ENCODE results near the gene IL1A.

Gene IL1A

DNA sequence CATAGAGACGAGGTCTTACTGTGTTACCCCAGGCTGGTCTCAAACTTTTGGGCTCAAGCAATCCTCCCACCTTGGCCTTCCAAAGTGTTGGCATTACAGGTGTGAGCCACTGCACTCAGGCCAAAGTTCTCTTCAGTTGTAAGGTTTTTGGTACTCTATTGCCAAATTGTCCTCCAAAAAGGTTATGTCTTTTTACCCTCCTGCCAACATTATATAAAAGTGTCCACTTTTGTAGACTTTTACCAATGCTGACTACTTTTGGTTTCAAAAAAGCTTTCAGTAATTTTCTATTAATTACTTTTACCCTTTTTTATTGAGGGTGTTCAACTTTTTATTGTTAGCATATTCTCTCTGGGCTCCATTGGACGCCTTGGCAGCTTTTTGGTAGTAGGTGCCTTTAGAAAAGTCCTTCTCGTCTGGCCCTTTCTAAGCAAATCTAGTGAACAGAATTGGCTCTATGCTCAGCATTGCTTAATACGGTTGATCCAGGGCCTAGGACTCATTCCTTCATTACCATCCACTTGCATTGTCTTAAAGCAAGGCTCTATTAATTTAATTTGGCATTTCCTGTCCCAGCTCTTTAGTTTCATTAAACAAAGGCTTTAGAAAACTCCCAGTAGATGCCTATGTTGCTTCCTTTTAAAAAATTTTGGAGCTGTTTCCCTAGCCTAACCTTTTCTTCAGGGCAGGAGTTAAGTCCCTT, 16.7 kb upstream of the IL1A start:
- DNase-seq (ENCODE audit: extremely low spot score) = no peak
- no peak for TF ChIP-seq ZNF384 (IDR thresholded peaks at IDR 0.05)
- no peak for TF ChIP-seq PKNOX1 (IDR thresholded peaks at IDR 0.05)
- no peak for TF ChIP-seq ARNT (IDR thresholded peaks at IDR 0.05)
- CTCF ChIA-PET = no interaction called here
- POLR2A ChIA-PET = no interaction called here

GRCh38 chr2:112798979-112799975, 15.0 kb upstream of the IL1A start:
- no peak for TF ChIP-seq L3MBTL2 (conservative IDR thresholded peaks at IDR 0.05)
- ChIA-PET CTCF (no interaction called here), POLR2A (no interaction called here)
- DNase-seq (ENCODE audit: extremely low spot score) = no peak

GRCh38 chr2:112796486-112796885, 12.2 kb upstream of the IL1A start:
- TF ChIP-seq TARDBP (IDR thresholded peaks at IDR 0.05) (no peak), FOXK2 (IDR thresholded peaks at IDR 0.05) (no peak), ZNF384 (IDR thresholded peaks at IDR 0.05) (no peak), SUZ12 (IDR thresholded peaks at IDR 0.05) (no peak)
- no peak for DNase-seq (ENCODE audit: extremely low spot score)
- ChIA-PET CTCF (no interaction called here), POLR2A (no interaction called here)

- ChIA-PET POLR2A (no interaction called here), CTCF (no interaction called here)
- no peak for DNase-seq (ENCODE audit: extremely low spot score)
- TF ChIP-seq CTBP1 (IDR thresholded peaks at IDR 0.05; ENCODE audit: borderline replicate concordance) (no peak), FOXK2 (IDR thresholded peaks at IDR 0.05) (no peak), TARDBP (IDR thresholded peaks at IDR 0.05) (no peak), FOXM1 (IDR thresholded peaks at IDR 0.05; ENCODE audit: borderline replicate concordance) (no peak), ZNF384 (IDR thresholded peaks at IDR 0.05) (no peak), ELF4 (IDR thresholded peaks at IDR 0.05) (no peak), PKNOX1 (IDR thresholded peaks at IDR 0.05) (no peak), FOXA1 (IDR thresholded peaks at IDR 0.05) (no peak), SUZ12 (IDR thresholded peaks at IDR 0.05) (no peak), NFRKB (IDR thresholded peaks at IDR 0.05) (no peak), LEF1 (IDR thresholded peaks at IDR 0.05; ENCODE audit: borderline replicate concordance) (no peak), HDGF (IDR thresholded peaks at IDR 0.05; ENCODE audit: borderline replicate concordance) (no peak), BHLHE40 (IDR thresholded peaks at IDR 0.05; ENCODE audit: borderline replicate concordance) (no peak), L3MBTL2 (conservative IDR thresholded peaks at IDR 0.05) (no peak), SP1 (IDR thresholded peaks at IDR 0.05) (no peak), ARNT (IDR thresholded peaks at IDR 0.05) (no peak)
Measured at GRCh38 chr2:112795774-112796173, 11.5 kb upstream of the IL1A start.

GRCh38 chr2:112794841-112795240, 10.5 kb upstream of the IL1A start:
- ChIA-PET POLR2A (no interaction called here), CTCF (no interaction called here)
- TF ChIP-seq NFRKB (IDR thresholded peaks at IDR 0.05) (no peak), ELF4 (IDR thresholded peaks at IDR 0.05) (no peak), CTBP1 (IDR thresholded peaks at IDR 0.05; ENCODE audit: borderline replicate concordance) (no peak), FOXM1 (IDR thresholded peaks at IDR 0.05; ENCODE audit: borderline replicate concordance) (no peak), FOXA1 (IDR thresholded peaks at IDR 0.05) (no peak), ARNT (IDR thresholded peaks at IDR 0.05) (no peak), SP1 (IDR thresholded peaks at IDR 0.05) (no peak), L3MBTL2 (conservative IDR thresholded peaks at IDR 0.05) (no peak), FOXK2 (IDR thresholded peaks at IDR 0.05) (no peak), BHLHE40 (IDR thresholded peaks at IDR 0.05; ENCODE audit: borderline replicate concordance) (no peak), HDGF (IDR thresholded peaks at IDR 0.05; ENCODE audit: borderline replicate concordance) (no peak), LEF1 (IDR thresholded peaks at IDR 0.05; ENCODE audit: borderline replicate concordance) (no peak), TARDBP (IDR thresholded peaks at IDR 0.05) (no peak), PKNOX1 (IDR thresholded peaks at IDR 0.05) (no peak)
- DNase-seq (ENCODE audit: extremely low spot score) = no peak

GRCh38 chr2:112794131-112794733, 9.9 kb upstream of the IL1A start:
- CTCF ChIA-PET = interaction anchor here (1.1 kb wide), 1 partner anchor 15 kb away, joined by 3 read pairs; no protein-coding TSS in a partner anchor
- TF ChIP-seq LEF1 (IDR thresholded peaks at IDR 0.05; ENCODE audit: borderline replicate concordance) = no peak
- TF ChIP-seq FOXK2 (IDR thresholded peaks at IDR 0.05) = no peak
- TF ChIP-seq FOXA1 (IDR thresholded peaks at IDR 0.05) = no peak
- TF ChIP-seq BHLHE40 (IDR thresholded peaks at IDR 0.05; ENCODE audit: borderline replicate concordance) = no peak
- TF ChIP-seq FOXM1 (IDR thresholded peaks at IDR 0.05; ENCODE audit: borderline replicate concordance) = no peak
- TF ChIP-seq CTBP1 (IDR thresholded peaks at IDR 0.05; ENCODE audit: borderline replicate concordance) = no peak
- TF ChIP-seq L3MBTL2 (conservative IDR thresholded peaks at IDR 0.05) = no peak
- TF ChIP-seq ELF4 (IDR thresholded peaks at IDR 0.05) = no peak
- no peak for TF ChIP-seq TARDBP (IDR thresholded peaks at IDR 0.05)
- TF ChIP-seq HDGF (IDR thresholded peaks at IDR 0.05; ENCODE audit: borderline replicate concordance) = no peak
- no peak for TF ChIP-seq ZNF384 (IDR thresholded peaks at IDR 0.05)
- TF ChIP-seq NFRKB (IDR thresholded peaks at IDR 0.05) = no peak
- POLR2A ChIA-PET = no interaction called here
- no peak for DNase-seq (ENCODE audit: extremely low spot score)
